ENCODE results near the gene DOCK3. TPM values are rescaled to one million over a fixed set of nuclear protein-coding genes. Genes with fewer than 3 reads are reported as not detected.
"Not testable (repeated sequence)": the region's sequence is repeated elsewhere in the genome, so short reads cannot be mapped to it uniquely, and the experiment has no call there.

Gene DOCK3
- total RNA-seq, 1 donor from 2014 or later, result 0.52 TPM

DNA sequence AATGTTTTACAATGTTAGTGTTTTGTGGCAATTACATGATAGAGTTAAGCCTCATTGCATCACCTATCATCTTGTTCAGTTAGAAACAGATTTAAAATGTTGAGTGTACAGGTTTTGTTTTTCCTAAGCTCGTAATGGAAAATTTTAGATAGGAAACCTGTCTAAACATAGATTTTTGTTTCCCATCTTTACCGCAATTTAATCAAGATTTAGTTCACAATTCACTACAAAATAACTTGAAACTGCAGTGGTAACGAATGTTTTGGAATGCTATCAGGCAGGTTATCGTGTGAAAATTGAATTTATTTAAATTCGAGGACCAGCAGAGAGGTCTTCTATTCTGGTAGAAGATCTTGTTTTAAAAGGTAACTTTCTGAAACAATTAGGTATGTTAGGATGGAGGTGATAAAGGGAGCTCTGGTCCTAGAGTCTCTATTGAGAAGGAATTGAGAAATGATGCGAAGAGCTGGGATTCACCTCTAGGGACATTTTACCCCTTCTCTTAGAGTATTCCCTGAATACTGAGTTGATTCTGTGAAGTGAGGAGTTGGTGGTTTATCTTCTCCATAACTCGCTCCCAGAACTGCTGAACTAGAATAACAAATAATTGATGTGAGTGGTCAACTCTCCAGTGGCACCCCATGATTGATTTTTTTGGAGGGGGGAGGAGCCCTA lies 1.4 kb downstream of the DOCK3 start:
- no peak for TF ChIP-seq CTCF (conservative IDR thresholded peaks at IDR 0.05; ENCODE audit: low read depth, low read length)
- H3K4me3 ChIP-seq (ENCODE audit: low read depth, low read length), result no peak overlapping the region
- DNase-seq (ENCODE audit: low read depth), result no peak

DNA sequence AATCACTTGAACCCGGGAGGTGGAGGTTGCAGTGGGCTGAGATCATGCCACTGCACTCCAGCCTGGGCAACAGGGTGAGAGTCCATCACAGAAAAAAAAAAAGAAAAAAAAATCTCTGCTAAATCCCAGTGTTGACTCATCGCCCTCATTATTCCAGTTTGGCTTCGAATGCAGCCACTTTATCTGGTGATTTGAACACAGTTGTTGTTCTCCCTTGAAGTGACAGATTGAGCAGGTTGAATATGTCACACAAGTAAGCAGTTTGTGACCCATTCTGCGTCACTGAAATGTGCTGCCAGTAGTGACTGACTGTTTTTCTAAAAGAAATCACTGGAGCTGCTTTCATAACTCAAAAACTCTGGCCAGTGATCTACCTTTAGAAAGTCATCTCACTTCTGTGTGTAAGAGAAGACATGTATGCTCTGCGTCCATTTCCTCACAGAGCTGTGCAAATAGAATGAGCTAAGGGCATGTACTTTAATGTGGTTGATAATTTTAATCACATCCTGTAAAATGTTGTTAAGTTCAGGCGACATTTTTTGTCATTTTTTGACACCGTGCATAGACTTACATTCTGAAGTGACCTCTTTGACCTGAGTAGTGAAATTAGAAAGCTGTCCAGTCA lies 12.5 kb downstream of the DOCK3 start:
- H3K4me3 ChIP-seq (ENCODE audit: low read depth, low read length), result no peak overlapping the region
- DNase-seq (ENCODE audit: low read depth), result no peak
- no peak for TF ChIP-seq CTCF (conservative IDR thresholded peaks at IDR 0.05; ENCODE audit: low read depth, low read length)

- no peak for TF ChIP-seq CTCF (conservative IDR thresholded peaks at IDR 0.05; ENCODE audit: low read depth, low read length)
- DNase-seq (ENCODE audit: low read depth), result no peak
- H3K4me3 ChIP-seq (ENCODE audit: low read depth, low read length), result no peak overlapping the region
These were observed 13.2 kb downstream of the DOCK3 start for GRCh38 chr3:50687916-50688315.

DNA sequence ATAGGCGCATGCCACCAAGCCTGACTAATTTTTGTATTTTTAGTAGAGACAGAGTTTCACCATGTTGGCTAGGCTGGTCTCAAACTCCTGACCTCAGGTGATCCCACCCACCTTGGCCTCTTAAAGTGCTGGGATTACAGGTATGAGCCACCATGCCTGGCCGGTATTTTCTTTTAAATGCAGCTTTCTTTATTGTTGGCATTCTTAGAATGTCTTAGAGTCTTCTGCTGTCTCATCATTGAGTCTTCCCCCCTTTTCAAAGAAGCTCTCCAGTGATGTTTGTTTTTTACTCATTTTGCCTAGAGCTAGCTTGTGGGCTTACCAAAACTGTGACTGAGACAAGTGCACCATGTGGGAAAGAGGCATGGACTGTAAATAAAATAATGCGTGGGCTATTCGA lies 13.9 kb downstream of the DOCK3 start:
- DNase-seq (ENCODE audit: low read depth); H3K4me3 ChIP-seq (ENCODE audit: low read depth, low read length): not testable (repeated sequence)

GRCh38 chr3:50689558-50689957 lies 14.8 kb downstream of the DOCK3 start:
- TF ChIP-seq CTCF (conservative IDR thresholded peaks at IDR 0.05; ENCODE audit: low read depth, low read length), result no peak
- no peak overlapping the region for H3K4me3 ChIP-seq (ENCODE audit: low read depth, low read length)
- no peak for DNase-seq (ENCODE audit: low read depth)

DNA sequence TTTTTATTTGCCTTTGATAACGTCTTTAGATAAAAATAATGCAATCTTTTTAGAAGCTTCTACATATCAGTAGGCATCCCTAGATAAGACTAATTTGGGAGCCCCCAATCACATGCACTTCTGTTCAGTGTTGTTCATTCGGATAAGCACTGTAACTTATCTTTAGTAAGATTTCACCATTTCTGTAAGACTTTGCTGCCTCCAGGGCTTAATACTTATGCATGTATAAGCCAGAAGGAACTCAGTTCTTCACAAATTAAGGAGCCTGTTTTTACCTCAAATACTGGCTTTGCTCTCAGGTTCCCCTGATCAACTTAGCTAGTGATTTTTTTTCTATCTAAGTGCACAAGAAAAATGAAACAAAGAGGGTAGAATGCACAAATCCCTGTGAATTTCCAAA lies 20.3 kb downstream of the DOCK3 start:
- no peak for TF ChIP-seq CTCF (conservative IDR thresholded peaks at IDR 0.05; ENCODE audit: low read depth, low read length)
- DNase-seq (ENCODE audit: low read depth), result no peak

DNA sequence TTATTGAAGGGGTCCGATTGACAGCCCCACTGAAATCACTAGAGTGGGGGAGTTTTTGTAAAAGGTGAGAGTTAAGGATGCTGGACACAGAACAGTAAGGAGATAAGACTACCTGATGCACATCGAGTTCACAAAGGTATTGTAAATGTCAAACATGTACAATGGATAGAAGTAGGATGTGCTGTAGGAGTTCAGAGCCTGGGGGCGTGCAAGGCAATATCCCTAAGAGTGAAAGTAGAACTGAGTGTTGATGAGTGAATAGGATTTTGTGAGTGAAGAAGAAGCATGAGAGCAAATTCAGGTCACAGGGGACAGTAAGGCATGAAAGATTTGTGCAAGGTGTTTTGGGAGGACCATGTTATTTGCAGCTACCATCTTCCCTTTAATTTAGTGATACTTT lies 21.5 kb downstream of the DOCK3 start:
- no peak for TF ChIP-seq CTCF (conservative IDR thresholded peaks at IDR 0.05; ENCODE audit: low read depth, low read length)
- DNase-seq (ENCODE audit: low read depth), result no peak
- no peak overlapping the region for H3K4me3 ChIP-seq (ENCODE audit: low read depth, low read length)

More for the DNA sequence above, 20.3 kb downstream of the DOCK3 start:
- H3K4me3 ChIP-seq (ENCODE audit: low read depth, low read length), result no peak overlapping the region

Measured in epithelial cell of proximal tubule (primary cell).